Mesenchymal stem cell (in vitro differentiated cells and primary cell): Measurements from ENCODE around the gene SLC24A4.

Experiments used
- DNase-seq: peaks from one replicate; pipeline ENCODE4 v3.0.0-alpha.2; 2013
- H2AFZ ChIP-seq: one replicate; pipeline ENCODE4 v1.6.1; 2013; ENCODE audit warnings: low read depth, mild to moderate bottlenecking, control low read depth, inconsistent platforms, low read length, moderate library complexity
- H2AK5ac ChIP-seq: 2 replicates; pipeline ENCODE4 v1.6.1; 2013; ENCODE audit warnings: low read length, moderate library complexity, mild to moderate bottlenecking, inconsistent platforms; ENCODE audit not compliant: severe bottlenecking
- H2BK120ac ChIP-seq: one replicate; pipeline ENCODE4 v1.6.1; 2013; ENCODE audit warnings: low read depth, mild to moderate bottlenecking, inconsistent platforms, low read length, moderate library complexity
- H2BK12ac ChIP-seq, 2 experiments: one replicate each; pipeline ENCODE4 v1.6.1; 2013; ENCODE audit warnings: inconsistent platforms in 2 of 2, low read length in 2 of 2, mild to moderate bottlenecking in 2 of 2, moderate library complexity in 2 of 2, control low read depth in 1 of 2
- H2BK15ac ChIP-seq: one replicate; pipeline ENCODE4 v1.6.1; 2013; ENCODE audit warnings: mild to moderate bottlenecking, low read depth, inconsistent platforms; ENCODE audit not compliant: poor library complexity, severe bottlenecking
- H2BK5ac ChIP-seq: 2 replicates; pipeline ENCODE4 v1.6.1; 2013; ENCODE audit warnings: low read depth, mild to moderate bottlenecking, low read length, control low read depth, inconsistent platforms; ENCODE audit not compliant: poor library complexity, severe bottlenecking
- H3K14ac ChIP-seq, 2 experiments: one replicate each; pipeline ENCODE4 v1.6.1; 2013; ENCODE audit warnings: inconsistent platforms in 2 of 2, low read length in 2 of 2, control low read depth in 1 of 2, mild to moderate bottlenecking in 1 of 2, moderate library complexity in 1 of 2
- H3K18ac ChIP-seq, 2 experiments: one replicate each; pipeline ENCODE4 v1.6.1; 2013; ENCODE audit warnings: inconsistent platforms in 2 of 2, low read length in 2 of 2, control low read depth in 1 of 2, low read depth in 1 of 2, mild to moderate bottlenecking in 1 of 2
- H3K23ac ChIP-seq, 2 experiments: one replicate each; pipeline ENCODE4 v1.6.1; 2013; ENCODE audit warnings: inconsistent platforms in 2 of 2, low read length in 2 of 2, mild to moderate bottlenecking in 2 of 2, moderate library complexity in 2 of 2, control low read depth in 1 of 2
- H3K27ac ChIP-seq: 2 replicates; pipeline ENCODE4 v1.5.1; 2013; ENCODE audit warnings: mild to moderate bottlenecking, moderate library complexity, low read length, control low read depth, inconsistent platforms; ENCODE audit not compliant: poor library complexity, severe bottlenecking
- H3K27me3 ChIP-seq, 2 experiments: 2 replicates each; pipeline versions ENCODE4 v1.6.1 to v1.7.0; 2013; ENCODE audit warnings: low read length in 2 of 2, mild to moderate bottlenecking in 2 of 2, moderate library complexity in 2 of 2, control low read depth in 1 of 2, inconsistent platforms in 1 of 2; ENCODE audit not compliant: control insufficient read depth in 1 of 2, insufficient read depth in 1 of 2
- H3K36me3 ChIP-seq, 2 experiments: 2 replicates each; pipeline versions ENCODE4 v1.6.1 to v1.7.0; 2013; ENCODE audit warnings: low read length in 2 of 2, control low read depth in 1 of 2, inconsistent platforms in 1 of 2, low read depth in 1 of 2, mild to moderate bottlenecking in 1 of 2; ENCODE audit not compliant: insufficient read depth in 2 of 2, control insufficient read depth in 1 of 2
- H3K4ac ChIP-seq, 2 experiments: one replicate each; pipeline ENCODE4 v1.6.1; 2013; ENCODE audit warnings: inconsistent platforms in 2 of 2, low read length in 2 of 2, mild to moderate bottlenecking in 2 of 2, moderate library complexity in 2 of 2, control low read depth in 1 of 2, low read depth in 1 of 2
- H3K4me1 ChIP-seq: 2 replicates; pipeline ENCODE4 v1.6.1; 2013; ENCODE audit warnings: low read depth, low read length, control low read depth; ENCODE audit not compliant: control insufficient read depth, insufficient read depth
- H3K4me2 ChIP-seq: 2 replicates; pipeline ENCODE4 v1.6.1; 2013; ENCODE audit warnings: low read length, mild to moderate bottlenecking, inconsistent platforms; ENCODE audit not compliant: poor library complexity, severe bottlenecking
- H3K4me3 ChIP-seq, 2 experiments: 2 replicates each; pipeline versions ENCODE4 v1.5.1 to v1.7.0; 2013; ENCODE audit warnings: low read length in 2 of 2, mild to moderate bottlenecking in 2 of 2, control low read depth in 1 of 2, low read depth in 1 of 2; ENCODE audit not compliant: insufficient read depth in 1 of 2
- H3K79me1 ChIP-seq: replicated peaks from 2 replicates; pipeline ENCODE4 v1.6.1; 2013; ENCODE audit warnings: mild to moderate bottlenecking, control low read depth, low read length, inconsistent platforms; ENCODE audit not compliant: poor library complexity, severe bottlenecking
- H3K9ac ChIP-seq: 2 replicates; pipeline ENCODE4 v1.7.0; 2013; ENCODE audit warnings: mild to moderate bottlenecking, low read length, moderate library complexity
- H3K9me3 ChIP-seq: 2 replicates; pipeline ENCODE4 v1.7.0; 2013; ENCODE audit warnings: mild to moderate bottlenecking, low read length; ENCODE audit not compliant: control insufficient read depth
- H4K8ac ChIP-seq: one replicate; pipeline ENCODE4 v1.6.1; 2013; ENCODE audit warnings: inconsistent platforms, mild to moderate bottlenecking, low read length, moderate library complexity
- H4K91ac ChIP-seq: one replicate; pipeline ENCODE4 v1.6.1; 2013; ENCODE audit warnings: mild to moderate bottlenecking, low read length, inconsistent platforms
- WGBS: methylation state at CpG from one replicate; pipeline ENCODE4 v1.1.7; 2013; ENCODE audit warnings: mixed read lengths; 5-methylcytosine and 5-hydroxymethylcytosine counted together

Gene SLC24A4

GRCh38 chr14:92285311-92285710, 37.7 kb upstream of the SLC24A4 start:
- Histone ChIP-seq H3K9me3 (peaks cover 8% of the 10 kb centered on the region), H3K79me1 (no peaks in the 10 kb centered on the region), H3K4me2 (no peak overlapping the region), H2AFZ (no peak overlapping the region), H2BK15ac (no peak overlapping the region), H2AK5ac (no peak overlapping the region), H3K4me1 (no peaks in the 10 kb centered on the region), H2BK120ac (no peak overlapping the region), H3K27me3 (peaks cover 1 to 34% of the 10 kb centered on the region in 2 experiments), H2BK12ac (no peak overlapping the region), H3K18ac (no peak overlapping the region), H3K14ac (no peak overlapping the region), H3K36me3 (no peaks in the 10 kb centered on the region), H3K9ac (no peak overlapping the region), H3K4me3 (no peak overlapping the region), H4K8ac (no peak overlapping the region), H2BK5ac (no peak overlapping the region), H3K27ac (no peak overlapping the region), H3K4ac (no peak overlapping the region), H3K23ac (no peak overlapping the region), H4K91ac (no peak overlapping the region)
- WGBS = 90% methylated on average over 3 of the region's 3 CpGs
- no peak for DNase-seq

GRCh38 chr14:92287987-92288386, 35.0 kb upstream of the SLC24A4 start:
- WGBS = 82% methylated on average over 10 of the region's 10 CpGs
- Histone ChIP-seq H3K18ac (no peak overlapping the region), H3K4me3 (no peak overlapping the region), H2BK5ac (no peak overlapping the region), H2AFZ (no peak overlapping the region), H2BK12ac (no peak overlapping the region), H3K14ac (no peak overlapping the region), H3K4ac (no peak overlapping the region), H3K23ac (no peak overlapping the region), H4K91ac (no peak overlapping the region), H3K27me3 (peaks cover 4 to 55% of the 10 kb centered on the region in 2 experiments), H3K36me3 (no peaks in the 10 kb centered on the region), H3K27ac (no peak overlapping the region), H4K8ac (no peak overlapping the region), H3K9me3 (no peaks in the 10 kb centered on the region), H3K79me1 (no peaks in the 10 kb centered on the region), H2AK5ac (no peak overlapping the region), H3K9ac (no peak overlapping the region), H3K4me2 (no peak overlapping the region), H2BK15ac (no peak overlapping the region), H2BK120ac (no peak overlapping the region), H3K4me1 (no peaks in the 10 kb centered on the region)
- DNase-seq = no peak

GRCh38 chr14:92288994-92289660, 33.8 kb upstream of the SLC24A4 start:
- Histone ChIP-seq H2BK15ac (no peak overlapping the region), H3K9me3 (no peaks in the 10 kb centered on the region)
- 71% methylated on average over 7 of the region's 9 CpGs for WGBS

GRCh38 chr14:92292673-92293072, 30.3 kb upstream of the SLC24A4 start:
- Histone ChIP-seq H3K4me2 (no peak overlapping the region), H3K4me1 (no peaks in the 10 kb centered on the region), H2BK5ac (no peak overlapping the region), H2AK5ac (no peak overlapping the region), H2AFZ (no peak overlapping the region), H4K91ac (no peak overlapping the region), H3K4ac (no peak overlapping the region), H3K9ac (no peak overlapping the region), H3K9me3 (no peaks in the 10 kb centered on the region), H3K23ac (no peak overlapping the region), H3K27me3 (peaks cover 4 to 86% of the 10 kb centered on the region in 2 experiments), H2BK120ac (no peak overlapping the region), H2BK12ac (no peak overlapping the region), H3K14ac (no peak overlapping the region), H3K27ac (no peak overlapping the region), H2BK15ac (no peak overlapping the region), H3K18ac (no peak overlapping the region), H3K4me3 (no peak overlapping the region), H3K79me1 (no peaks in the 10 kb centered on the region), H4K8ac (no peak overlapping the region), H3K36me3 (no peaks in the 10 kb centered on the region)
- no peak for DNase-seq
- 60% methylated on average over 1 of the region's 2 CpGs for WGBS

More at GRCh38 chr14:92288994-92289660, 33.8 kb upstream of the SLC24A4 start:
- H3K27me3 ChIP-seq = peaks cover 4 to 60% of the 10 kb centered on the region in 2 experiments
- H3K14ac ChIP-seq = no peak overlapping the region
- no peak overlapping the region for H2AFZ ChIP-seq
- no peak overlapping the region for H3K4me2 ChIP-seq
- no peak overlapping the region for H3K9ac ChIP-seq
- no peak overlapping the region for H3K18ac ChIP-seq
- no peak overlapping the region for H3K4me3 ChIP-seq
- H4K8ac ChIP-seq = no peak overlapping the region
- no peaks in the 10 kb centered on the region for H3K36me3 ChIP-seq
- H3K79me1 ChIP-seq = no peaks in the 10 kb centered on the region
- no peak overlapping the region for H2BK5ac ChIP-seq
- no peak for DNase-seq
- no peak overlapping the region for H4K91ac ChIP-seq
- no peaks in the 10 kb centered on the region for H3K4me1 ChIP-seq
- H3K23ac ChIP-seq = no peak overlapping the region
- no peak overlapping the region for H2AK5ac ChIP-seq
- H3K27ac ChIP-seq = no peak overlapping the region
- no peak overlapping the region for H2BK12ac ChIP-seq
- H3K4ac ChIP-seq = no peak overlapping the region
- H2BK120ac ChIP-seq = no peak overlapping the region
